Upper lobe of left lung (tissue), 4 donors: ENCODE data around the gene LGR5.

Experiments used
- EP300 ChIP-seq, 4 donors: sonication (generic); formaldehyde crosslinking; IDR thresholded peaks; one replicate each; pipeline ENCODE4 v1.5.1; 2017; ENCODE audit warnings: antibody characterized with exemption in 4 of 4, control low read depth in 2 of 4
- POLR2AphosphoS5 ChIP-seq, 2 donors: sonication (generic); formaldehyde crosslinking; IDR thresholded peaks; one replicate each; pipeline ENCODE4 v1.5.1; 2017; ENCODE audit warnings: antibody characterized with exemption in 2 of 2
- TF ChIP-seq, protein P1 (sequence below), 6 experiments: fragments of 450-650 bp in 4 of 6; fragments of 200-600 bp in 2 of 6; sonication (generic) in 2 of 6; IDR thresholded peaks; one replicate each; pipeline ENCODE4 v1.5.1; 2016 to 2019; ENCODE audit warnings: antibody characterized with exemption in 6 of 6

DNA sequence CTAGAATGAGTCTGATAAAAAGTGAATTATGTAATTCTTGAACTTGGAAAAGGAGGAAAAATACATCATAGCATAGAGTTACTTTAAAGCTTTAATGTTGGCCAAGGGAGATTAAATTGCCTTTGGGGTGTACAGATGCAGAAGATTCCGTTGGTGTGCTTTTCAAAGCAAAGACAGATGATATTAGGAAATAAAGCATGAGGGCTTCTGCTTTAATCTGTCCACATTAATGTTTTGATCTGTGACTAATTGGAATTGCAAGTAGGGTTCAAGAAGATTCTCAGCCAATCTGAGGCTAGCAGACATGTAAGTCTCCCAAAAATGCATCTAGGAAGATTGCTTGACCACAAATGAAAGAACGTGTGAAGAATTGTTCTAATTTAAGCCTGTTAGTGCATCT is 35.2 kb downstream of the LGR5 start:
- TF ChIP-seq, protein P1, sequence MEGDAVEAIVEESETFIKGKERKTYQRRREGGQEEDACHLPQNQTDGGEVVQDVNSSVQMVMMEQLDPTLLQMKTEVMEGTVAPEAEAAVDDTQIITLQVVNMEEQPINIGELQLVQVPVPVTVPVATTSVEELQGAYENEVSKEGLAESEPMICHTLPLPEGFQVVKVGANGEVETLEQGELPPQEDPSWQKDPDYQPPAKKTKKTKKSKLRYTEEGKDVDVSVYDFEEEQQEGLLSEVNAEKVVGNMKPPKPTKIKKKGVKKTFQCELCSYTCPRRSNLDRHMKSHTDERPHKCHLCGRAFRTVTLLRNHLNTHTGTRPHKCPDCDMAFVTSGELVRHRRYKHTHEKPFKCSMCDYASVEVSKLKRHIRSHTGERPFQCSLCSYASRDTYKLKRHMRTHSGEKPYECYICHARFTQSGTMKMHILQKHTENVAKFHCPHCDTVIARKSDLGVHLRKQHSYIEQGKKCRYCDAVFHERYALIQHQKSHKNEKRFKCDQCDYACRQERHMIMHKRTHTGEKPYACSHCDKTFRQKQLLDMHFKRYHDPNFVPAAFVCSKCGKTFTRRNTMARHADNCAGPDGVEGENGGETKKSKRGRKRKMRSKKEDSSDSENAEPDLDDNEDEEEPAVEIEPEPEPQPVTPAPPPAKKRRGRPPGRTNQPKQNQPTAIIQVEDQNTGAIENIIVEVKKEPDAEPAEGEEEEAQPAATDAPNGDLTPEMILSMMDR (IDR thresholded peaks at IDR 0.05): no peak
- TF ChIP-seq EP300 (IDR thresholded peaks at IDR 0.05) (no peak), POLR2AphosphoS5 (IDR thresholded peaks at IDR 0.05) (no peak)
